Transverse colon (tissue), 4 donors: ENCODE results near the gene LAMP1. TPM values are rescaled to one million over a fixed set of nuclear protein-coding genes. Genes with fewer than 3 reads are reported as not detected.

ENCODE experiments used
- DNase-seq: peaks from one replicate; pipeline ENCODE4 v3.0.0-alpha.2; 2019
- H3K27ac ChIP-seq, 4 donors: fragments of 200-600 bp; sonication (generic); 2 replicates each; pipeline ENCODE4 v1.5.1; 2016 to 2018; ENCODE audit warnings: inconsistent platforms in 4 of 4
- H3K27me3 ChIP-seq: fragments of 200-600 bp; sonication (generic); 2 replicates; pipeline ENCODE4 v1.5.1; 2017; ENCODE audit warnings: inconsistent platforms
- H3K36me3 ChIP-seq, 4 donors: fragments of 200-600 bp; sonication (generic); 2 replicates each; pipeline ENCODE4 v1.5.1; 2017 to 2019; ENCODE audit warnings: inconsistent platforms in 4 of 4
- H3K4me1 ChIP-seq, 4 donors: fragments of 200-600 bp; sonication (generic); 2 replicates each; pipeline ENCODE4 v1.5.1; 2017 to 2020; ENCODE audit warnings: inconsistent platforms in 4 of 4
- H3K4me3 ChIP-seq, 4 donors: fragments of 200-600 bp; sonication (generic); 1 replicate in 1 of 4; 2 replicates in 3 of 4; pipeline versions ENCODE4 v1.5.1 to v1.6.1; 2017 to 2019; ENCODE audit warnings: inconsistent platforms in 4 of 4
- H3K9me3 ChIP-seq, 2 donors: fragments of 200-600 bp; sonication (generic); 2 replicates each; pipeline ENCODE4 v1.5.1; 2017 to 2019; ENCODE audit warnings: inconsistent platforms in 2 of 2
- CTCF ChIP-seq, 5 experiments: fragments of 200-600 bp in 3 of 5; fragments of 450-650 bp in 2 of 5; sonication (generic) in 3 of 5; IDR thresholded peaks; 1 replicate in 2 of 5; 2 replicates in 3 of 5; pipeline ENCODE4 v1.5.1; 2016 to 2017; ENCODE audit warnings: antibody characterized with exemption in 5 of 5, inconsistent platforms in 3 of 5, mild to moderate bottlenecking in 2 of 5, moderate library complexity in 1 of 5
- EP300 ChIP-seq: sonication (generic); formaldehyde crosslinking; IDR thresholded peaks from one replicate; pipeline ENCODE4 v1.6.1; 2017; ENCODE audit warnings: antibody characterized with exemption, low read depth
- POLR2A ChIP-seq: fragments of 450-650 bp; IDR thresholded peaks from one replicate; pipeline ENCODE4 v1.6.1; 2016; ENCODE audit warnings: antibody characterized with exemption, mild to moderate bottlenecking, moderate library complexity
- POLR2AphosphoS5 ChIP-seq, 3 donors: sonication (generic); formaldehyde crosslinking; IDR thresholded peaks; one replicate each; pipeline ENCODE4 v1.6.1; 2016; ENCODE audit warnings: antibody characterized with exemption in 3 of 3
- WGBS, 2 donors: methylation state at CpG; one replicate each; pipeline ENCODE4 v1.1.5; 2018; ENCODE audit warnings: low coverage in 1 of 2; 5-methylcytosine and 5-hydroxymethylcytosine counted together
- in situ Hi-C, 4 donors: fragments of 200-750 bp; cut with MboI; loops; one replicate each; pipeline versions ENCODE4 v1.15.0 to v1.15.1; 2017; ENCODE audit warnings: low sequenced_read_pairs in 3 of 4, low pct_ligation_motif_present in 1 of 4, low pct_unique_long_range_greater_than_20kb in 1 of 4
- intact Hi-C: fragments of 100-400 bp; cut with DNase I; formaldehyde crosslinking; loops from one replicate; pipeline ENCODE4 v1.15.1; 2023; ENCODE audit warnings: low total_unique reads
- total RNA-seq, 4 donors: library from RNA; depleted of rRNA; stranded (reverse); fragments of >200 nt; gene quantifications; one replicate each; pipeline ENCODE4 v1.1.0, GENCODE V29; 2016

LAMP1 gene
- total RNA-seq, 4 donors from 2014 or later, result 69.5 to 149 (median 103) TPM

GRCh38 chr13:113355621-113356020 is 58.6 kb downstream of the LAMP1 start:
- DNase-seq, result no peak
- TF ChIP-seq POLR2AphosphoS5 (IDR thresholded peaks at IDR 0.05) (no peak), EP300 (no peak), POLR2A (no peak), CTCF (IDR thresholded peaks at IDR 0.05) (no peak)
- no peaks in the 10 kb centered on the region for H3K9me3 ChIP-seq
- intact Hi-C loops (no loop called here), in situ Hi-C loops (no loop called here)
- H3K4me1 ChIP-seq, result no peaks in the 10 kb centered on the region
- WGBS, 2 donors, result 81 to 94% methylated on average over 3 to 10 of the region's 10 CpGs
- H3K36me3 ChIP-seq, result peaks cover 0 to 8% (median 0%) of the 10 kb centered on the region in 4 donors
- H3K4me3 ChIP-seq, result no peak overlapping the region
- H3K27me3 ChIP-seq, result no peaks in the 10 kb centered on the region
- no peak overlapping the region for H3K27ac ChIP-seq

GRCh38 chr13:113356596-113356995 is 59.6 kb downstream of the LAMP1 start:
- intact Hi-C loops, result no loop called here
- WGBS, 2 donors, result 17 to 58% methylated on average over 1 to 4 of the region's 4 CpGs
- no peaks in the 10 kb centered on the region for H3K27me3 ChIP-seq

GRCh38 chr13:113357529-113357928 is 60.5 kb downstream of the LAMP1 start:
- intact Hi-C loops (no loop called here), in situ Hi-C loops (no loop called here)
- H3K36me3 ChIP-seq, result peaks cover 0 to 8% (median 0%) of the 10 kb centered on the region in 4 donors
- WGBS, 2 donors, result 93 to 97% methylated on average over 5 of the region's 5 CpGs
- H3K27ac ChIP-seq, result no peak overlapping the region
- peaks cover 0 to 14% (median 0%) of the 10 kb centered on the region in 4 donors for H3K4me1 ChIP-seq
- no peaks in the 10 kb centered on the region for H3K27me3 ChIP-seq
- no peak for DNase-seq
- H3K4me3 ChIP-seq, result no peak overlapping the region
- H3K9me3 ChIP-seq, result no peaks in the 10 kb centered on the region
- TF ChIP-seq POLR2A (no peak), CTCF (IDR thresholded peaks at IDR 0.05) (no peak), EP300 (no peak)

More at GRCh38 chr13:113356596-113356995, 59.6 kb downstream of the LAMP1 start:
- peaks cover 0 to 5% (median 0%) of the 10 kb centered on the region in 4 donors for H3K4me1 ChIP-seq
- H3K36me3 ChIP-seq, result peaks cover 0 to 8% (median 0%) of the 10 kb centered on the region in 4 donors
- H3K9me3 ChIP-seq, result no peaks in the 10 kb centered on the region
- DNase-seq, result no peak
- H3K27ac ChIP-seq, result no peak overlapping the region
- TF ChIP-seq POLR2AphosphoS5 (IDR thresholded peaks at IDR 0.05) (no peak), CTCF (IDR thresholded peaks at IDR 0.05) (no peak), POLR2A (no peak), EP300 (no peak)
- no peak overlapping the region for H3K4me3 ChIP-seq
- in situ Hi-C loops, result no loop called here

GRCh38 chr13:113358653-113359190 is 61.7 kb downstream of the LAMP1 start:
- H3K36me3 ChIP-seq, result peaks cover 0 to 3% (median 0%) of the 10 kb centered on the region in 4 donors
- no peak overlapping the region for H3K4me3 ChIP-seq
- WGBS, 2 donors, result 61 to 73% methylated on average over 6 of the region's 6 CpGs
- H3K27me3 ChIP-seq, result no peaks in the 10 kb centered on the region
- H3K9me3 ChIP-seq, result no peaks in the 10 kb centered on the region
- in situ Hi-C loops, result no loop called here
- no peak overlapping the region for H3K27ac ChIP-seq
- no peak for TF ChIP-seq EP300
- TF ChIP-seq POLR2A, result no peak
- no peak for TF ChIP-seq POLR2AphosphoS5 (IDR thresholded peaks at IDR 0.05)
- no peak for TF ChIP-seq CTCF (IDR thresholded peaks at IDR 0.05)
- intact Hi-C loops, result no loop called here
- no peak for DNase-seq
- H3K4me1 ChIP-seq, result peaks cover 0 to 21% (median 4%) of the 10 kb centered on the region in 4 donors
